Activated CD4-positive, alpha-beta T cell treated with anti-CD3 and anti-CD28 coated beads for 36 hours (primary cell): Measurements from ENCODE around the gene PEX6. TPM values are rescaled to one million over a fixed set of nuclear protein-coding genes. Genes with fewer than 3 reads are reported as not detected.

Experiments used
- ATAC-seq: fragments of 200-7000 bp; cut with Tn5 transposase; one replicate; pipeline ENCODE4 v1.10.0; 2021; ENCODE audit warnings: mild to moderate bottlenecking, moderate library complexity
- CTCF ChIA-PET: fragments of 350-600 bp; sonication (Branson Sonifier 250); formaldehyde crosslinking; loops from one replicate; lab custom pipeline; 2021; ENCODE audit warnings: antibody characterized with exemption; lab: Charles Lee
- POLR2A ChIA-PET: fragments of 350-600 bp; sonication (Branson Sonifier 250); formaldehyde crosslinking; loops from one replicate; lab custom pipeline; 2021; ENCODE audit warnings: antibody characterized with exemption, inconsistent platforms; lab: Charles Lee
- DNase-seq: peaks from one replicate; pipeline ENCODE4 v3.0.0-alpha.2; 2020
- H3K27ac Mint-ChIP-seq: one replicate; pipeline ENCODE4 v1.8.0; 2021; ENCODE audit warnings: mixed read lengths
- H3K27me3 Mint-ChIP-seq: one replicate; pipeline ENCODE4 v1.8.0; 2021; ENCODE audit warnings: mixed read lengths
- H3K36me3 Mint-ChIP-seq: one replicate; pipeline ENCODE4 v1.8.0; 2021; ENCODE audit warnings: low read depth, mixed read lengths
- H3K4me1 Mint-ChIP-seq: one replicate; pipeline ENCODE4 v1.8.0; 2021; ENCODE audit warnings: mixed read lengths
- H3K4me3 Mint-ChIP-seq: one replicate; pipeline ENCODE4 v1.8.0; 2021; ENCODE audit warnings: mild to moderate bottlenecking, moderate library complexity, mixed read lengths
- H3K9me3 Mint-ChIP-seq: one replicate; pipeline ENCODE4 v1.8.0; 2021; ENCODE audit warnings: low read depth, mixed read lengths
- intact Hi-C, 2 experiments: fragments of 100-400 bp; cut with DNase I in 1 of 2; cut with micrococcal nuclease in 1 of 2; formaldehyde crosslinking; loops; one replicate each; pipeline versions ENCODE4 v1.14.2 to v1.15.1; 2022 to 2024; cut with DNase I, micrococcal nuclease
- total RNA-seq, 2 experiments: library from RNA; stranded (reverse); gene quantifications; one replicate each; pipeline ENCODE4 v1.2.3, GENCODE V29; 2021

PEX6 gene
- total RNA-seq, 2 experiments from 2014 or later: 10.7 to 14.6 TPM

GRCh38 chr6:42937548-42938427, 41.2 kb downstream of the PEX6 start:
- CTCF ChIA-PET: interaction anchor here (0.5 to 0.6 kb wide), 2 partner anchors 83 to 229 kb away, joined by 3 read pairs; no protein-coding TSS in a partner anchor
- Mint-ChIP-seq H3K9me3 (no peaks in the 10 kb centered on the region), H3K27me3 (no peaks in the 10 kb centered on the region), H3K36me3 (peaks cover 50% of the 10 kb centered on the region), H3K4me1 (peaks cover 18% of the 10 kb centered on the region), H3K27ac (peak overlapping the region; percentile 16), H3K4me3 (no peak overlapping the region)
- no peak for DNase-seq
- POLR2A ChIA-PET: no interaction called here
- intact Hi-C loops: no loop called here
- no peak for ATAC-seq

GRCh38 chr6:42936398-42936797, 42.6 kb downstream of the PEX6 start:
- CTCF ChIA-PET: no interaction called here
- Mint-ChIP-seq H3K27me3 (no peaks in the 10 kb centered on the region), H3K9me3 (no peaks in the 10 kb centered on the region), H3K36me3 (peaks cover 60% of the 10 kb centered on the region), H3K27ac (peak overlapping the region; percentile 8), H3K4me3 (no peak overlapping the region), H3K4me1 (peaks cover 31% of the 10 kb centered on the region)
- intact Hi-C loops: no loop called here
- no peak for ATAC-seq
- DNase-seq: no peak
- POLR2A ChIA-PET: no interaction called here

- no peaks in the 10 kb centered on the region for H3K9me3 Mint-ChIP-seq
- H3K27ac Mint-ChIP-seq: peak overlapping the region; percentile 40
- ATAC-seq (no peak), DNase-seq (no peak)
- ChIA-PET CTCF (interaction anchor here (1.1 kb wide), 1 partner anchor 273 kb away, joined by 3 read pairs; no protein-coding TSS in a partner anchor), POLR2A (no interaction called here)
- H3K4me1 Mint-ChIP-seq: peaks cover 38% of the 10 kb centered on the region
- no peaks in the 10 kb centered on the region for H3K27me3 Mint-ChIP-seq
- H3K4me3 Mint-ChIP-seq: no peak overlapping the region
- H3K36me3 Mint-ChIP-seq: peaks cover 55% of the 10 kb centered on the region
- intact Hi-C loops: no loop called here
Measured at GRCh38 chr6:42935322-42935721, 43.7 kb downstream of the PEX6 start.

- ChIA-PET CTCF (interaction anchor here (1.3 kb wide), 1 partner anchor 32 kb away, joined by 5 read pairs; no protein-coding TSS in a partner anchor), POLR2A (no interaction called here)
- Mint-ChIP-seq H3K4me1 (peaks cover 46% of the 10 kb centered on the region), H3K9me3 (no peaks in the 10 kb centered on the region), H3K4me3 (no peak overlapping the region), H3K27ac (peak overlapping the region; percentile 33), H3K36me3 (peaks cover 50% of the 10 kb centered on the region), H3K27me3 (no peaks in the 10 kb centered on the region)
- intact Hi-C loops: loop anchor here in 1 of 2 experiments (5.0 kb wide), 1 partner anchor 544 kb away; the partner anchor contains the start of gene TJAP1
- ATAC-seq (no peak), DNase-seq (no peak)
Measured at GRCh38 chr6:42933205-42933604, 45.8 kb downstream of the PEX6 start.

GRCh38 chr6:42932412-42932811, 46.6 kb downstream of the PEX6 start:
- CTCF ChIA-PET: interaction anchor here (1.3 kb wide), 2 partner anchors 31 to 211 kb away, joined by 3 to 5 read pairs; no protein-coding TSS in a partner anchor
- Mint-ChIP-seq H3K9me3 (no peaks in the 10 kb centered on the region), H3K27ac (peak overlapping the region; percentile 76), H3K27me3 (no peaks in the 10 kb centered on the region), H3K36me3 (peaks cover 45% of the 10 kb centered on the region), H3K4me3 (peak overlapping the region; percentile 7), H3K4me1 (peaks cover 46% of the 10 kb centered on the region)
- DNase-seq (no peak), ATAC-seq (no peak)
- intact Hi-C loops: loop anchor here in 1 of 2 experiments (5.0 kb wide), 1 partner anchor 545 kb away; the partner anchor contains the start of gene TJAP1
- POLR2A ChIA-PET: no interaction called here

- peaks cover 26% of the 10 kb centered on the region for H3K36me3 Mint-ChIP-seq
- intact Hi-C loops: loop anchor here (1.0 to 5.0 kb wide), 19 partner anchors 29 to 1009 kb away; partner anchors contain the start of genes KLC4 (in 2 of the 2), MRPL2 (in 2 of the 2), PEX6 (in 2 of the 2) and PPP2R5D (in 2 of the 2)
- H3K4me1 Mint-ChIP-seq: peaks cover 42% of the 10 kb centered on the region
- ChIA-PET POLR2A (interaction anchor here (0.6 to 2.9 kb wide), 26 partner anchors 15 to 439 kb away, joined by 3 to 15 read pairs (median 4); partner anchors contain the start of genes BICRAL, CUL7, DNPH1 and KLC4), CTCF (interaction anchor here (0.5 to 2.0 kb wide), 20 partner anchors 10 to 1476 kb away, joined by 3 to 9 read pairs (median 3); partner anchors contain the start of genes GNMT and PPP2R5D)
- H3K9me3 Mint-ChIP-seq: no peaks in the 10 kb centered on the region
- peak overlapping the region; percentile 93 for H3K27ac Mint-ChIP-seq
- H3K4me3 Mint-ChIP-seq: peak overlapping the region; percentile 84
- ATAC-seq (peak; percentile 45), DNase-seq (peak; percentile 75)
- no peaks in the 10 kb centered on the region for H3K27me3 Mint-ChIP-seq
Measured at GRCh38 chr6:42929821-42930360, 49.1 kb downstream of the PEX6 start.

GRCh38 chr6:42928986-42929820, 49.8 kb downstream of the PEX6 start, which contains the start of gene CNPY3:
CNPY3 (plus strand) TSS chr6:42929480; CDS start chr6:42929571, 91 bp downstream.
- Mint-ChIP-seq H3K27ac (peak within 1 kb of the TSS; percentile 93), H3K36me3 (peaks cover 24% of the 10 kb centered on the region), H3K4me1 (peaks cover 40% of the 10 kb centered on the region), H3K27me3 (no peaks in the 10 kb centered on the region), H3K4me3 (peak within 1 kb of the TSS; percentile 84), H3K9me3 (no peaks in the 10 kb centered on the region)
- POLR2A ChIA-PET: interaction anchor here (0.6 to 2.9 kb wide), 23 partner anchors 14 to 440 kb away, joined by 3 to 15 read pairs (median 4); partner anchors contain the start of genes BICRAL, CUL7, DNPH1 and KLC4
- CTCF ChIA-PET: interaction anchor here (0.6 to 2.0 kb wide), 18 partner anchors 10 to 701 kb away, joined by 3 to 9 read pairs (median 3); partner anchors contain the start of genes GNMT, PEX6 and PPP2R5D
- peak; percentile 98 for DNase-seq
- ATAC-seq: peak; percentile 88
- intact Hi-C loops: loop anchor here (1.0 to 5.0 kb wide), 19 partner anchors 28 to 1008 kb away; partner anchors contain the start of genes PEX6 (in 2 of the 2), PPP2R5D (in 2 of the 2), SRF (in 2 of the 2) and ABCC10 (in 1 of the 2)

- H3K4me1 Mint-ChIP-seq: peaks cover 8% of the 10 kb centered on the region
- intact Hi-C loops: loop anchor here in 1 of 2 experiments (5.0 kb wide), 1 partner anchor 247 kb away; the partner anchor contains the start of gene SRF
- ChIA-PET POLR2A (no interaction called here), CTCF (no interaction called here)
- no peak for ATAC-seq
- no peak overlapping the region for H3K27ac Mint-ChIP-seq
- DNase-seq: no peak
- H3K9me3 Mint-ChIP-seq: no peaks in the 10 kb centered on the region
- H3K36me3 Mint-ChIP-seq: peaks cover 3% of the 10 kb centered on the region
- H3K4me3 Mint-ChIP-seq: no peak overlapping the region
- H3K27me3 Mint-ChIP-seq: no peaks in the 10 kb centered on the region
Measured at GRCh38 chr6:42925248-42925857, 53.6 kb downstream of the PEX6 start.

GRCh38 chr6:42923666-42924065, 55.3 kb downstream of the PEX6 start:
- Mint-ChIP-seq H3K36me3 (no peaks in the 10 kb centered on the region), H3K4me3 (no peak overlapping the region), H3K4me1 (peaks cover 5% of the 10 kb centered on the region), H3K27me3 (no peaks in the 10 kb centered on the region), H3K27ac (no peak overlapping the region), H3K9me3 (no peaks in the 10 kb centered on the region)
- POLR2A ChIA-PET: interaction anchor here (0.5 kb wide), 1 partner anchor 11 kb away, joined by 6 read pairs; no protein-coding TSS in a partner anchor
- CTCF ChIA-PET: no interaction called here
- DNase-seq (no peak), ATAC-seq (no peak)
- intact Hi-C loops: no loop called here

- intact Hi-C loops: no loop called here
- H3K4me3 Mint-ChIP-seq: no peak overlapping the region
- DNase-seq: no peak
- no peaks in the 10 kb centered on the region for H3K9me3 Mint-ChIP-seq
- no peaks in the 10 kb centered on the region for H3K27me3 Mint-ChIP-seq
- no peak overlapping the region for H3K27ac Mint-ChIP-seq
- H3K36me3 Mint-ChIP-seq: no peaks in the 10 kb centered on the region
- CTCF ChIA-PET: no interaction called here
- ATAC-seq: no peak
- POLR2A ChIA-PET: no interaction called here
- no peaks in the 10 kb centered on the region for H3K4me1 Mint-ChIP-seq
Measured at GRCh38 chr6:42921801-42922200, 57.2 kb downstream of the PEX6 start.
